NCI-H1092 treated with DMSO at 0.1 percent for 48 hours (cell line): Measurements from ENCODE around the gene RARG.

ENCODE experiments used
- DNase-seq: peaks from one replicate; lab custom pipeline; 2025; lab: John Stamatoyannopoulos, UW

Gene RARG

DNA sequence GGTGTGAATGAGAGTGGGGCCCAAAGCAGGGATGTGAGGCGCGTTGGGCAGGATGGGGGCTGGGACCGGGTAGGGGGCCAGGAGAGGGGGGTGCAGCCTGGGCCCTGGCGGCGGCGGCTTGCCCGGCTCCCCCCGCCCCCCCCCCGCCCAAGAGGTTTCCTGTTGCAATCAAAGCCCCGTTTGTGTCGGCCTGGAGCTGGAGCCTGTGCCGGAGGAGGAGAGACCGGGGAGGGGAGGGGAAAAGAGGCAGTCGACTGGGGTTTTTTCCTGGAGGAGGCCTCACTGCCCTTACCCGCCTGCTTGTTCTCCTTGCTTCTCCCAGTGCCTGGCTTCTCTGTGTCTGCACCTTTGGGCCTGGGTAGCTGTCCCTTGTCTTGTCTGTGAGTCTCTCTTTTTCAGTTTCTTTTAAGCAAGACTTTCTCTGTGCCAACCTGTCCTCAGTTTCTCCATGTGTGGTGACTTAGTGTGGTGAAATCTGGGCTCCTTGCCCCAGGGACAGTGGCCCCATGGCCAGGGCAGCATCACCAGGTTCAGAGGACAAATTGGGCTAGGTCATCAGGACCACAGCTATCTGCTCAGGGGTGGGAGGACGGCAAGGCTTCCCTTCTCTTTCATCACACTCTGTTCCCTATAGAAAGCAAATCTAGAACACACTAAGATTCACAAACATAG lies 8.5 kb downstream of the RARG start:
- no peak for DNase-seq

DNA sequence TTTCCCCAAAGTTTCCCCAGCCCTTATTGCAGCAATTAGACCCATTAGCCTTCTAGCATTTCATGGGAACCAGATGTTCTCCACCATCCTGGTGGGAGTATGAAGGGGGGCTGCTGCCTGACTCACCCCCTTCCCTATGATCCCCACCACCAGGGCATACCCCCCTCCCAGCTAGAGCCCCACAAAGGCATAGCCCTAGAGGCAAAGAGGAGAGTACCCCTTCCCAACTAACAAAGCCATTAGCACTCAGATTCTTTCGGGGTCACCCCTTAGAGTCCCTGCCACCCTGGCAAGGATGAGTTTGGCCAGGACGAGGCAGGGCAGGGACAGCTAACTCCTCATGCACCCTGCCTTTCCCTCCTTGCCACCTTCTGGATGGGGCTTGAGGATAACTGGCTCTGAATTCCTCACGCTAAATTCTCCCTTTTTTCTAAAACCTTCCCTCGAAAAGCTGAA lies 9.2 kb downstream of the RARG start:
- DNase-seq, result no peak

DNA sequence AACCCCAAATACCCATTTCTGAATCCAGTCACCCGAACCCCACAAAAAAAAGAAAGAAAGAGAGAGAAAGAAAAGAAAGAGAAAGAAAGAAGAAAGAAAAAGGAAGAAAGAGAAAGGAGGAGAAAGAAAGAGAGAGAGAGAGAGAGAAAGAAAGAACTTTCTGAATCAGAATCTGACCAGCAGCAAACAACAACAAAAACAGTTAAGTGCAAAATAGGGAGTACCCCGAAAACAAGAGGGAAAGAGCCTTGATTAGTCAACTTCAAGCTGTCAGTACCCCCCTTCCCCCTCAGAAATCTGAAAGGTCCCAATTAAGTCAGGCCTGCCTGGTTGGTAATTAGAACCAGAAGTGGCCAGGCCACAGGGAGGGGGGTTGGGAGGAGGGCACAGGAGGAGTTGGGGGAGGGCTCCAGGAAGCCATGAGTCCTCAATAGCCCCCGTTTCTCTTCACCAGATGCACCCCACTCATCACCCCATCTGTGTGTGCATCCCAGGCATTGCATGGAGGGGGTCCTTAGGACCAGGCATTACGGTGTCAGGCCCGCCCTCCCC lies 9.8 kb downstream of the RARG start:
- no peak for DNase-seq

DNA sequence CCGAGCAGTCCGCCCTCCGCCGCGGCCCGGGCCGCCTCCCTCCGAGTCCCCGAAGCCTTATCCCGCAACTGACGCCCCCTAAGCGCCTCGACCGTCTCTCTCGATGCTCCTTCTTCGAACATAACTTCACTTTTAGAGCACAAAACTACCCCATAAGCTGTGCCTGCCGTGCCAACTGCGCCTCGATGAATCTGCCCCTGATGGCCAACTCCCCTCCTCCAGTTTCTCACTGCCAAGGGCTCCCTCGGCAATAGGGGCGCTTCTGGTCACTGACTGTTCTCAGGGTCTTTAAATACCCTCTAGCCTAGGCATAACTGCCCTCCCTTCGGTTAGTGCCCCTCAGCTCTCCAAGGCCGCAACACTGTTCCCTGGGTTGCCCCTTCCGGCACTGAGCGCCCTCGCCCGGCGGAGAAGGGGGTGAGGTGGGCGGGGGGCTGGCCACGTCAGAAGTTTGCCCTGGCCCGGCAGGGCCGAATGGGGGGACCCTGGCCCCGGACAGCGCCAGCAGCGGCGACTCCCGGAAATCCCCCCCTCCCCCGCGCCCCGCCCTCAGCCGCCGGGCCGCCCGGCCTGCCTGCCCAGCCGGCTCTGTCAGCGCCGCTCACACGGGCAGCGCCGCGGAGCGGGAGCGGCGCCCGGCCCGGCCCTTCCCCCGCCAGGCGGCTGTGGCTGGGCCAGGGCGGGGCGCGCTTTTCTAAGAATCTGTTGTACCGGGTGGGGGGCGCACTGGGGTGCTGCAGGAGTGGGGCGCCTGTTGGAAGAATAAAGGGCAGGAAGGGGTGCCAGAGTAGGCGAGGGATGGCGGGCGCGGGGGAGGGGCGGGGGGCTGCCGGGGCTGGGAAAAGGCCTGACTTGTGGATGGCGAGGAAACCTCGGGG lies 10.6 kb downstream of the RARG start:
- no peak for DNase-seq

DNA sequence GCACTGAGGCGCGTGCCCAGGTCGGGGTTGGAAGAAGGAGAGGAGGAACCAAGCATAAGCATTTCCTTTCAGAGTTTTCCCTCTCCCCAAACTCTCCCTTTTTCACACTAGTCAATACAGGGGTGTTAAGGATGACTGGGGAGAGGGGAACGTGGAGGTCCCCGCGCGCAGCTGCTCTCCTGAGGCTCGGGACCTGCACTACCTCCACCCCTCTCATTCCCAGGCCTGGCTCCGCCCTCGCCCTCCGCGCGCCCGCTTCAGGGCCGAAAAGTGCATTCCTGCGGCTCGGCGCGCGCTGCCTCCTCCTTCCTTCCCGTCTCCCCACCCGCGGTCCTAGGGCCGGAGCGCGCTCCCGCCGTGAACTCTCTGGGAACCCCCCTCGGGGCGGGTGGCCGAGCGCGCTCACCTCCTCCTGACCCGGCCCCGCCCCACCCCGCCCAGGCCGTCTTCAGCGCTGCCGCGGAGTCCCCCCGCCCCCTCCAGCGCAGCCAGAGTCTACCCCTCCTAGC lies 11.3 kb downstream of the RARG start:
- DNase-seq, result no peak

DNA sequence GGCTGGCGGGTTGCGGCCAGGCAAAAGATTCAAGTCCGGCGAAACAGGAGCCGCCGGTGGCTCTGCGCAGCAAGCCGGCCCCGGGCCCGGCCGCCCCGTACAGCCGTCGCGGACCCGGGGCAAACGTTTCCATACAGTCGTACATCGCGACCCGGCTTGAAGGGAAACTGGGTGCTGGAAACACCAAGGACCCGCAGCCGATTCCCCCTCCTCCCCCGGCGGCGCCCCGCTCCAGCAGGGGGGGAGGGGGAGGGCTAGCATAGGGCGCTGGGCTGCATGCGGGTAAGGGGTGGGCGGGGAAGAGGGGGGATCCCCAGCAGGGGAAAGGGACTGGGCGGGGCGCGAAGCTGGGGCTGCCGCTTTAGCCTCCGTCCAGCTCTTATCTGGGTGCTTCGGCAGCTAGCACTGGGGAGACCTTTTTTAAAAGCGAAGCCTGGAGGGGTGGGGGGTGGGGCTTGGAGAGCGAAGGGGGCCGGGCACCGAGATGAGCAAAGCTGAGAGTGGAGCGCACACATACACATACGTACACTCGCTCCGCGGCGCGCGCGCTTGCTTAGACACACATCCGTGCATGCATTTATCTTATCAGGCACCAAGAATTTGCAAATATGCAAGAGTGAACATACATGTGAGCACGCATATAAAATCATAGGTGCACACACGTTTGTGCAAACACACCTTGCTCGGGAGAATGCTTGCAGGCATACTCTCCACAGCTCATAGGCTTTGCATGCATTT lies 11.9 kb downstream of the RARG start:
- DNase-seq, result no peak

DNA sequence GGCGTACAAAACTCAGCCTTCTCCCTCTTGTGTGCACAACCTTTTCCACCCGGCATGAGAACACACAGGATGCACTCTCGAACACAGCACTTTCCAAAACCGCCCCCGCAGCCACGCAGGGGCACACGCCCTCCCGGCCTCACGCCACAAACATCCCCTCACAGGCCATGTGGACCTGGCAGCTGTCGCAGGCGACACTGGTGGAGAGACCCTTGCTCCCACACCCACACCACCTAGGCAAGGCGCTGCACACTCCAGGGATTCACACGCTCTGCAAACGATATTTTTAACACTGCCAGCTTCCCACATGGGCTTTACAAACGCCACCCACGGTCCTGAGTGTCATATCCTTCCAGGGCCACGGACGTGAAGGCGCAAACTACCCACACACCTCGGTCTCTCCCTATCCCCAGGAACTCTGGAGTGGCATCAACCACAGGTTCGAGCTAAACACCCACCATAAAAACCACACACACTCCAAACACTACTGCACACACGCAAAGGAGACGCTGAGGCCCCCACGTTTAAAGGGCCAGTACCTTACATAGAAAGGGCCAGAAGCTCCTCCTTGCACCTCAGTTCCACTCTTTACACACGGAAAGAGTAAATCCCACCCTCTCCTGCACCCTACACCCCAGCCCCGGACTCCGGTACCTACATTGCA lies 12.6 kb downstream of the RARG start:
- DNase-seq, result no peak

DNA sequence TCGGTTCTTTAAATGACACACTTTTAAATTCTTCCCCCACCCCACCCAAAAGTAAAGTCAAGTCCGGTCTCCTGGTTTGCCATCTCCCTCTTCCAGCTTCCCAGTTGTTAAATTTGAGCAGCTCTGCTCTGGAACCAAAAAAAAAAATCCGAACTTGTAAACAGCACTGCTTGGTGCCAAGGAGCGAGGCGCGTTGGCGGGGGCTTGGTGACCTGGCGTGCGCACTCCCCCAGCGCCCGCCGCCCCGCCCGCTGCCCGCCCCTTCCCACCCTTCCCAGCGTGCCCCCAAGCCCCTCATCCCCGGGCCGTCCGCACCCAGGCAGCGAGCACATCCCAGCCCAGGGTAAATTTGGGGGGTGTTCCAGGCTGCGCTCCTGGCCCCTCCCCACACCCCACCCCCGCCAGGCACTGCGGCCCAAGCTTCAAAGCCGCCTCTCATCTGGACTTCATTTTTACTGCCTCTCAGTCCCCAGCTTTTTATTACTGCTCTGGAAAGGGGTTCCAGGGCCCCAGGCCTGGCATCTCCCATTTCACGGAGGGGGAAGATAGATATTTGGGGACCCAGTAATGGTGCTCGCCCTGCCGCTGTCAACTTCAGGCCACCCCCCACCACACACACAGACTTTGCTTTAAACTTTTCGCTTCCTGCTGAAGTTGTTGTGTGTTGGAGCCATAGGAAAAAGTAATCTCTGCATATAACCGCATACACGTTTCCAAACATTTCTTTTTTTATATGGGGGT lies 13.3 kb downstream of the RARG start:
- DNase-seq, result no peak

DNA sequence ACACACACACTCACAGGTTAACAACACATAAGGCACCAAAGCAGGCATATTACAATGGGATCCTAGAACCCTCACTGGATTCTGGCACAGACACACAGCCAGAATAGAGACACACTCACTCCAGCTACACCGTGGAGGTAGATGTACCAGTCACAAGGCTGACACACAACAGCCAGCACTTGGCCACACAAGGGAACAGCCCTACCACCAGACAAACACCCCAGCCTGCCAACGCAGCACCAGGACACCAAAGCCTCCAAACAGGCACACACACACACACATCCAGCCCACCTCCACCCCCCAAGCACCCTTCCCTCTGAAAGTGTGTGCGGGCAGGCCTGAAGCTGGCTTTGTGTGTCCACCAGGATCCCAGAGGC lies 14.1 kb downstream of the RARG start:
- no peak for DNase-seq

DNA sequence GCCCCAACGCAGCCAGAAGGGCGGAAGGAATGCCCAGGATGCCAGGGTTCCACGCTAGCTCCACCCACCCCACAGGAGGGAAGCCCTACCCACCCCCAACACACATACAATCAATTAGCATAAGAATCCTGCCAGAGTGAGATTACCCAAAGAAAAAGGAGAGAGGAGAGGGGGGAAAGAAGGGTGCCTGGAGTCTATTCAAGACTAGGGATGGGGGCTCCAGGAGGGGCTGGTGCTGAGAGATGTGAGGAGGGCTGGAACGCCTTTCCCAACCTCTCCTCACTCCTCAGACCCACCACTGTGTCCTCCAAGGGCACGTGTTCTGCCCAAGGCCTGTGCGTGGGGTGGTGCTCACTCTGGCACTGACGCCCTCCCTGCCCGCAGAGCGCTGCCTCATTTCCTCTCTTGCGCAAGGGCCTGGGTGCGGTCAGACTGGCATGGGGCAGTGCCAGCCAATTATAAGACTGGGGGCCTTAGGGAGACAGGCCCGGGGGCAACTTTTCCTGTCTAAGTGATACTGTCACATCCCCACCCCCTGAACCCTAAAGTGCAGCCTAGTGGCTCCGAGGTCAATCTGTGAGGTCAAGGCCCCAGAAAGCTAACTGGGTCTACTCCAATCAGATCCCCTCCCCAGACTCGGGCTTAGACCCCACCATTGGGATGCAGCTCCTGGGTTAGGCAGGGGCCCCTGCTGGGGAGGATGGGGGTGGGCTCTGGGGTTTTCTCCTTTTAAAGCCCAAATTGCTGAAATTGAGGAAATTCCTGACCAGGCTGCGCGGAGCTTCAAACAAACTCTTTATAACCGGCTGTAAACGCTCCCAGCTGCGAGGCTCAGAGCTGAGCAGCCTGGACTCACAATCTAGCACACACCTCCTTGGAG lies 14.7 kb downstream of the RARG start:
- no peak for DNase-seq

DNA sequence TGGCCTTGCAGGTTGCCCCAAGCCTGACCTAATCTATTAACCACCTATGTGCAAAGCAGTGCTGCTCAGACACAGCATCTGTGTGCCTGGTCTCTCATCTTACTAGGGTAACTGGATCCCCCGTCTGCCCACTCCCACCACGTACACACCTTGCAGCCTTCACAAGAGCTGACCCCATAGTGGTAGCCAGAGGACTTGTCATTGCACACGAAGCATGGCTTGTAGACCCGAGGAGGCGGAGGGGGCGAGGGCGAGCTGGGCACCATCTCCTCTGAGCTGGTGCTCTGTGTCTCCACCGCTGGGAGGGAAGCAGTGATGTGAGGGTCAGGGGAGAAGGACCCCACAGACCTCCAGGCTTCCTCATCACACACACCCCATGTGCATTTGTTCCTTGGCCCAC lies 16.5 kb downstream of the RARG start:
- DNase-seq, result no peak

DNA sequence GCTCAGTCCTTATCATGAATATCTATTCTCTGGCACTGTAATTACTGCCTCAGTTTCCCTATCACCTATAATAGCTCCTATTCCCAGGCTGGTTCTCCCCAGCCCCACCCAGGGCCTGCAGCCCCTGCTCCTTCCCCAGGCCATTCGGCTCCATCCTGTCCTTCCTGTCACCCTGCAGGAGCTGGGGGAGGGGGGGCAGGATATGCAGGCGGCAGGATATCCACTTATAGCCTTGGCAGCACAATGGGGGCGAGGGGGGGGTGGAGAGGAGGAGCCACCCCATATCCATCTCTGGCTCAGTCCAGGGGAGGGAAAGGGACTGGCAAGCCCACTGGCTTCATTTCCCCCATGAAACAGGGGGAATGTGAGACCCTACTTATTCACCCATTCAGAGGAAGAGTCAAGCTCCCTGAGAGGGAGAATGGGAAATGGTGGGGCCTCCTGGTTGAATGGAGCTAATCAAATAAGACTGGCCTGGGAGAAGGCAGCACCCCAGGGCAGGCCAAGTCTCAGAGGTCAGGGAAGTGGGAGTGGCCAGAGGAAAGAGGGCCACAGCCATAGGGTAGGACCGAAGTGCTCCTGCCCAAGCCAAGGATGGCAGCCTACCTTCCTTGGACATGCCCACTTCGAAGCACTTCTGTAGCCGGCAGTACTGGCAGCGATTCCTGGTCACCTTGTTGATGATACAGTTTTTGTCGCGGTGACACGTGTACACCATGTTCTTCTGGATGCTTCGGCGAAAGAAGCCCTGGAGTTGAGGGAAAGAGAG lies 17.1 kb downstream of the RARG start:
- DNase-seq, result no peak

DNA sequence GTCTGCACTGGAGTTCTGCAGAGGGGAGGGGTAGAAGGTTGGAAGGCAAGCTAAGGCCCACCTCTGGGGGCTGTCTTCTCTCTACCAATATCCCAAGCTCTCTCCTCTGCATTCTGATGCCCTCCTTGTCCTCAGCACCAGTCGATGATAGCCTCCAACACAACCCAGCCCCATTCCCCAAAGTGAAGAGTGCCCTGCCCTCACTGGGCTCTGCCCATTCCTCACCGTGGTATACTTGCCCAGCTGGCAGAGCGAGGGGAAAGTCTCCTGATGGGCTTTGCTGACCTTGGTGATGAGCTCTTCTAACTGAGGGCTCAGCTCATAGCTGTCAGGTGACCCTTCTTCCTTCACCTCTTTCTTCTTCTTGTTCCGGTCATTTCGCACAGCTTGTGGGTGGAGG lies 17.8 kb downstream of the RARG start:
- DNase-seq, result no peak

DNA sequence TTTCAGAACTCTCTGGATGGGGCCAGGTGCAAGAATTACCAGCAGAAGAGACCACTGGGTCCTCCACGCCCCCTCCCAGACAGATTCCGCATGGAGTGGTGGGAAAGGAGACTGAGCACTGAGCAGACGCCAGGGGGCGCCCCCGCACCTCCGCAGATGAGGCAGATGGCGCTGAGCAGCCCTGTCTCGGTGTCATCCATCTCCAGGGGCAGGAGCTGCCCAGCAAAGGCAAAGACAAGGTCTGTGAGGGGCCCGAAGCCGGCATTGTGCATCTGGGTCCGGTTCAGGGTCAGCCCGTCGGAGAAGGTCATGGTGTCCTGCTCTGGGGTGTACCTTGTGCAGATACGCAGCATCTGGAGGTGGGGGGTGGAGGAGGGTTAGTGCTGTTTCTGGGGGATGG lies 18.7 kb downstream of the RARG start:
- peak; percentile 58 for DNase-seq

DNA sequence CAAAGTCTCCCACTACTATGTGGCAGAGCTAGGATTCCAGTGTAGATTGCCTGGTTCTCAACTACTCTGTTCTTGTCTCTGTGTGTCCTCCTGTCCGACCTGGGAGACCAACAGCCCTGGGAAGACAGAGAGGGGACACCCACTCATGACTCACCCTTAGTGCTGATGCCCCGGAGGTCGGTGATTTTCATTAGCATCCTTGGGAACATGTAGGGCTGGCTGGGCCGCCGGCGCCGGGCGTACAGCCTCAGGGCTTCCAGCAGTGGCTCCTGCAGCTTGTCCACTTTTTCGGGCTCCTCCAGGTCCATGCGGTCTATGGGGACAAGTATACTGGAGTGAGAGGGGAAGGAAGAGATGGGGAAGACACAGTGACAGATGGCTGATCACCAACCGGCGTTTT lies 19.1 kb downstream of the RARG start:
- no peak for DNase-seq

DNA sequence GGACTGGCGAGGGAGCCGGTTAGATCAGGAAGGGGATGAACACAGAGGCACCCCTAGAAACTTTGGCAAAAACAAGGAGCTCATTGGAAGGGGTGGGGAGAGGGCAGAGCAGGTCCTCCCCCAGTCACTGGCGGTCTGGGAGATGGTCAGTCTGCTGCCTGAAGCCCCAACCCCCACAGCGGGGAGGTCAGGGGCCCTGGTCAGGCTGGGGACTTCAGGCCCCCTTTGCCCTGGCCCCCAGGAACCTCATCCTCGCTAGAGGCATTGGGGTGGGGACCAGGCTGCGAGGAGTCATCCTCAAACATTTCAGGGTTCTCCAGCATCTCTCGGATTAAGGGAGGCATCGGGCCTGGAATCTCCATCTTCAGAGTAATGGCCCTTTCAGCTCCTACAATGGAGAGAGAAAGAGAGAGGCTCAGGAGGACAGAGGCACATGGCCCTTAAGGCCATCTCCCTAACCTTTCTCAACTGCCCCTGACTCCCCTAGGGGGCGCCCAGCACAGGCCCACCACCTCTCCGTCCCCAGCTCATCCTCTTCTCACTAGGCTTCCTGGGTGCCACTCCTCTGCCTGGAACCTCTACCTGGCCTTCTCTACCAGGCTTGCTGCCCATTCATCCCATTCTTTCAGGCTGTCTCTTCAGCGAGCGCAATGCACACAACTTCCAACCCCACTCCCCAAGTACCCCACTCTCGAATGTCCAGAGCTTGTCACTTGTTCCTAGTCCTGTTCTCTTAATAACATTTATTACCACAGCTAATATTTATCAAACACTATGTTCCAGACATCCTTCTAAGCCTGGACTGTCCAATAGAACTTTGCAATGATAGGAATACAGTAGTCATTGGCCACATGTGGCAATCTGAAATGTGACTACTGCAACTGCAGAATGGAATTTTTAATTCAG lies 20.3 kb downstream of the RARG start:
- no peak for DNase-seq

DNA sequence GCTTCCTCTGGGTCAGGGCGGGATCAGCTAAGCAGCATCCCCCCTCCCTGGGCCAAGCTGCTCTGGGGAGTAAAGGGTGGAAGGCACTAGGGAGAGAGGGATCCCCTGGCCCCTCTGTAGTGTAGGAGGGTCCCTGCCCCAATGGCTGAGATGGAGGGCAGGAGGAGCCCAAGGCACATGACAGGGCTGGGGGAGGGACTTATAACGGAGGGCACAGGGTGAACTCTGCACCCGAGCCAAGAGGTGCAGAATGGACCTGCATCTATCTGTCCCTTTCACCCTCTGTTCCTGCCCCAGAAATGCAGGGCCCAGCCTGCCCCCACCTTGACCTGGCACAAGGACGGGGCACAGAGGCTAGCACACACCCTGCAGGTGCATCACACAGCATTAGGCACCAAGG lies 21.2 kb downstream of the RARG start:
- no peak for DNase-seq

DNA sequence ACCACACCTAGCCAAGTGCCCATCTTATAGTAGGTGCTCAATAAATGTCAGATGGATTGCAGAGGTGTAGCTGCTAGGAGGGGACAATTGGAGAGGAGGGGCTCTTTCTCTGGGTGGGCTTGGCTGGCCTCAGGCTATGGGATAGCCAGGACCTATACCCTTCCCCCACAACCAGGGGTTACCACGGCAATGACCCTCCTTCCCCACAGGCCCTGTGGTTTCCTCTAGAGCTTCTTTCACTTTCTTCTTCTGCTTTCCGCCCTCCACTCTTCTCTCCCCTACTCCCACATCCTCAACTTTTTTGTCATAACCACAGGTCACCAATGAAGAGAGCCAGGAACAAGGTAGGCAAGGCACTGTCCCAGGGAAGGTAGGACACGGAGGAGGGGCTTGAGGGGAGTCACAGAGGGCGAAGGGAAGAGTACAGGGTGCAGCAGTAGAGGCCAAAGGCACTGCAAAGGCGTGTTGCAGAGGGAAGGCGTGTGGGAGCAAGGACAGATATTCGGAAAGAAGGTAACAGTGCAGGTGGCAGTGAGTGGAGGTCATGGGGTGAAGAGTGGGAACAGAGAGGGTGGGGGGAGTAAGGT lies 23.0 kb downstream of the RARG start:
- DNase-seq, result no peak
